Adrenal gland (tissue), 12 donors: Measurements from ENCODE around the gene KIF16B. TPM values are rescaled to one million over a fixed set of nuclear protein-coding genes. Genes with fewer than 3 reads are reported as not detected.

ENCODE experiments used
- DNase-seq, 7 donors: peaks; one replicate each; pipeline ENCODE4 v3.0.0-alpha.2; 2019 to 2020
- H3K27ac ChIP-seq, 5 donors: fragments of 200-600 bp; sonication (generic) in 4 of 5; 1 replicate in 3 of 5; 2 replicates in 2 of 5; pipeline versions ENCODE4 v1.5.1 to v1.8.0; 2016 to 2020; ENCODE audit warnings: mild to moderate bottlenecking in 1 of 5
- H3K27me3 ChIP-seq: fragments of 200-600 bp; 2 replicates; pipeline ENCODE4 v1.8.0; 2021
- H3K36me3 ChIP-seq, 2 donors: fragments of 200-600 bp; replicated peaks in 1 of 2; 1 replicate in 1 of 2; 2 replicates in 1 of 2; pipeline versions ENCODE4 v1.5.1 to v1.8.0; 2018 to 2022
- H3K4me1 ChIP-seq, 2 donors: fragments of 200-600 bp; replicated peaks in 1 of 2; 1 replicate in 1 of 2; 2 replicates in 1 of 2; pipeline versions ENCODE4 v1.5.1 to v1.8.0; 2018 to 2021
- H3K4me3 ChIP-seq, 4 donors: fragments of 200-600 bp; sonication (generic) in 3 of 4; one replicate each; pipeline ENCODE4 v1.5.1; 2016 to 2018
- H3K9me3 ChIP-seq, 3 donors: fragments of 200-600 bp; sonication (generic) in 1 of 3; replicated peaks in 1 of 3; 1 replicate in 2 of 3; 2 replicates in 1 of 3; pipeline versions ENCODE4 v1.5.1 to v1.8.0; 2016 to 2021
- POLR2A ChIP-seq, 2 donors: fragments of 450-650 bp; IDR thresholded peaks; one replicate each; pipeline ENCODE4 v1.6.1; 2017; ENCODE audit warnings: antibody characterized with exemption in 2 of 2, mild to moderate bottlenecking in 2 of 2, moderate library complexity in 1 of 2
- WGBS, 4 donors: extraction: QIAGEN DNeasy Blood & Tissue Kit in 2 of 4; methylation state at CpG; one replicate each; pipeline versions ENCODE4 v1.1.5 to v1.1.7; 2013 to 2017; 5-methylcytosine and 5-hydroxymethylcytosine counted together
- intact Hi-C, 2 donors: fragments of 100-400 bp; cut with DNase I; formaldehyde crosslinking; loops; one replicate each; pipeline versions ENCODE4 v1.14.1 to v1.15.0; 2022 to 2023
- polyA plus RNA-seq, 3 donors: library from polyadenylated mRNA; stranded (reverse); fragments of 200-250 nt in 2 of 3; fragments of 350-450 nt in 1 of 3; fragmentation: Illumina TruSeq in 1 of 3; extraction: RNeasy Lipid Tissue Mini Kit (QIAGEN cat#74804) in 1 of 3; gene quantifications; one replicate each; pipeline ENCODE4 v1.2.3, GENCODE V29; 2013 to 2014
- total RNA-seq, 9 donors: library from RNA; depleted of rRNA in 4 of 9; stranded (reverse); fragments of >200 nt in 4 of 9; fragments of 120-200 nt in 1 of 9; fragmentation: NEBNext Ultra II Directional in 1 of 9; extraction: Animal tissue kit (Norgen Biotek cat#: 25700) in 1 of 9; gene quantifications; one replicate each; pipeline versions ENCODE4 v1.1.0 to v1.2.4, GENCODE V29; 2013 to 2023
- TF ChIP-seq, protein P1 (sequence below), 6 experiments: fragments of 450-650 bp in 4 of 6; fragments of 200-600 bp in 2 of 6; sonication (generic) in 1 of 6; IDR thresholded peaks; 1 replicate in 5 of 6; 2 replicates in 1 of 6; pipeline versions ENCODE4 v1.5.1 to v1.8.0; 2016 to 2021; ENCODE audit warnings: antibody characterized with exemption in 6 of 6, mild to moderate bottlenecking in 2 of 6, moderate library complexity in 1 of 6
- donor health status: healthy with polysubstance abuse.
- donor health status: Bipolar disorder and iron deficiency.
- donor health status: DM: yes; HTN: yes; CAD: no.
- donor health status: DM: no; HTN: no; CAD: no.
- donor health status: DM: no; HTN: no; CAD: no.
- donor health status: DM: yes; HTN: yes; CAD: no.

The KIF16B gene
- total and polyA plus RNA-seq, 12 donors = 8.6 to 113 (median 36.1) TPM

- no peak overlapping the region for H3K4me3 ChIP-seq
- TF ChIP-seq POLR2A (IDR thresholded peaks at IDR 0.05) = no peak
- TF ChIP-seq, protein P1, sequence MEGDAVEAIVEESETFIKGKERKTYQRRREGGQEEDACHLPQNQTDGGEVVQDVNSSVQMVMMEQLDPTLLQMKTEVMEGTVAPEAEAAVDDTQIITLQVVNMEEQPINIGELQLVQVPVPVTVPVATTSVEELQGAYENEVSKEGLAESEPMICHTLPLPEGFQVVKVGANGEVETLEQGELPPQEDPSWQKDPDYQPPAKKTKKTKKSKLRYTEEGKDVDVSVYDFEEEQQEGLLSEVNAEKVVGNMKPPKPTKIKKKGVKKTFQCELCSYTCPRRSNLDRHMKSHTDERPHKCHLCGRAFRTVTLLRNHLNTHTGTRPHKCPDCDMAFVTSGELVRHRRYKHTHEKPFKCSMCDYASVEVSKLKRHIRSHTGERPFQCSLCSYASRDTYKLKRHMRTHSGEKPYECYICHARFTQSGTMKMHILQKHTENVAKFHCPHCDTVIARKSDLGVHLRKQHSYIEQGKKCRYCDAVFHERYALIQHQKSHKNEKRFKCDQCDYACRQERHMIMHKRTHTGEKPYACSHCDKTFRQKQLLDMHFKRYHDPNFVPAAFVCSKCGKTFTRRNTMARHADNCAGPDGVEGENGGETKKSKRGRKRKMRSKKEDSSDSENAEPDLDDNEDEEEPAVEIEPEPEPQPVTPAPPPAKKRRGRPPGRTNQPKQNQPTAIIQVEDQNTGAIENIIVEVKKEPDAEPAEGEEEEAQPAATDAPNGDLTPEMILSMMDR (IDR thresholded peaks at IDR 0.05) = no peak
- no peak overlapping the region for H3K27ac ChIP-seq
- H3K4me1 ChIP-seq = no peaks in the 10 kb centered on the region
- H3K36me3 ChIP-seq = no peaks in the 10 kb centered on the region
- no peaks in the 10 kb centered on the region for H3K9me3 ChIP-seq
- no peaks in the 10 kb centered on the region for H3K27me3 ChIP-seq
- intact Hi-C loops = no loop called here
- 89 to 96% (median 93%) methylated on average over 8 of the region's 8 CpGs for WGBS, 4 donors
- DNase-seq = no peak
Measured at GRCh38 chr20:16417001-16417400, 156.2 kb downstream of the KIF16B start.

DNA sequence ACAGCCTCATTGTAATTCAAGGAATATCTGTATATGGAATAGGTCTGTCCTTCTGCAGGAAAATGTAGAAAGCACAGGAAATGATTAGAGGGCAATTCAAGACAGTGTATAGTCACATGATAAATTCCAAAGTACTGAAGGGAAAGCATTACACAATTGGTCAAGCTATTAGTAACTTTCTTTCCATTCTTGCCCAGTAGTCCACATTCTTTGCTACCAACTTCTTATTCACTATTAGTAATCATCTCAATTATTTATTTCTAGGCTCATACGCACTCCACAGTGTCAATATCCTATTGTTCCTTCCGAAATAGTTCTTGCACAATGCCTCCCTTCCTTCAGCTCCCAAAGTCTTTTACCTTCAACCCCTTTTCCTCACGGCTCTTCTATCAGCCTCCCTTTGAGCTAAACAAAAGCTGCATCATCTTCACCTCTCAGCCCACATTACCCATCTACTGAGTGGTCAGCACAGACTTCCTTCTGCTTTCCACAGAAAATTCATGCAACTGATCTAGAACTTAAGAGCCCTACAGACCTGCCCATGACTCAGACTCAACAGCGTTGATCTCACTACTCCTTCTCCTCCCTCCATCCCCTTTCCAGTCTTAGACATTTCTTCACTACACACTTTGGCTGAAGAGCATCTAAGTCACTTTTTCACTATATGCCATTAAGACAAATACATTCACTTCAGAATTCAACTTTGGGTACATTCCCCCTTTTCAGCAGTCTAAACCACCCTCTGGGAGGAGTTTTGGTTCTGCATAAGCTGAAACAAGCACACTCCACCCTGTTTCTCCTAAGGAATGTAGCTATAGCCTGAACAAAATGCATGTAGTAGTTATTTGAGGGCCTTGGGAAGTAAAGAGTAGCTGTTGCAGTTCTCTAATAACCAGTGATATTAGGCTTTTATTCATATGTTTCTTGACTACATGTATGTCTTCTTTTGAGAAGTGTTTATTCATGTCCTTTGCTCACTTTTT lies 157.9 kb downstream of the KIF16B start:
- no peak for TF ChIP-seq POLR2A (IDR thresholded peaks at IDR 0.05)
- TF ChIP-seq, protein P1 (IDR thresholded peaks at IDR 0.05) = no peak
- Histone ChIP-seq H3K9me3 (peaks cover 0 to 9% (median 0%) of the 10 kb centered on the region in 3 donors), H3K36me3 (no peaks in the 10 kb centered on the region), H3K27ac (no peak overlapping the region), H3K27me3 (no peaks in the 10 kb centered on the region), H3K4me3 (no peak overlapping the region), H3K4me1 (no peaks in the 10 kb centered on the region)
- no peak for DNase-seq
- 90 to 95% (median 93%) methylated on average over 4 of the region's 4 CpGs for WGBS, 4 donors
- intact Hi-C loops = no loop called here

DNA sequence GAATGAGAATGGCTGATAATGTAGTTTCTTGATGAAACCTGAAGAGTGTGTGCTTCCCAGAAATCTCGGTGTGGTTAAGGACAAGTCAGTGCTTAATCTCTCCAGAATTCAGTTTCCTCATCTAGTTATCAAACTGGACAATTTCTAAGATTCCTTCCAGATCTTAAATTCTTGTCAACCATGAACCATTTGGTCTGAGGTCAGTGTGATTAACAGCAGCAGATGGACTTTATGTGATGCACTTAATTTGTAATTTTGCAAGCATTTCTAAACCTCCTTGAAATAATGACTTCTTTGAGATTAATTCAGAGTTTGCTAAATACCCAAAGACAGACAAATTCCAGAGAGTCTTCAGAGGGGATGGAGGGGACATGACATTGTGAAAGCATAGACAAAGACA lies 160.3 kb downstream of the KIF16B start:
- intact Hi-C loops = no loop called here
- TF ChIP-seq POLR2A (IDR thresholded peaks at IDR 0.05) = no peak
- TF ChIP-seq, protein P1 (IDR thresholded peaks at IDR 0.05) = no peak
- 82 to 94% (median 85%) methylated on average over 1 of the region's 1 CpG for WGBS, 4 donors
- H3K27me3 ChIP-seq = no peaks in the 10 kb centered on the region
- H3K27ac ChIP-seq = no peak overlapping the region
- H3K4me1 ChIP-seq = no peaks in the 10 kb centered on the region
- DNase-seq = no peak
- no peak overlapping the region for H3K4me3 ChIP-seq
- no peaks in the 10 kb centered on the region for H3K36me3 ChIP-seq
- peaks cover 0 to 9% (median 0%) of the 10 kb centered on the region in 3 donors for H3K9me3 ChIP-seq

GRCh38 chr20:16411361-16411760 lies 161.9 kb downstream of the KIF16B start:
- Histone ChIP-seq H3K27ac (no peak overlapping the region), H3K4me1 (no peaks in the 10 kb centered on the region), H3K9me3 (peaks cover 0 to 9% (median 0%) of the 10 kb centered on the region in 3 donors), H3K27me3 (no peaks in the 10 kb centered on the region), H3K4me3 (no peak overlapping the region), H3K36me3 (no peaks in the 10 kb centered on the region)
- intact Hi-C loops = no loop called here
- TF ChIP-seq, protein P1 (IDR thresholded peaks at IDR 0.05) = no peak
- no peak for TF ChIP-seq POLR2A (IDR thresholded peaks at IDR 0.05)
- DNase-seq = no peak
- WGBS, 4 donors = 96 to 98% (median 98%) methylated on average over 3 of the region's 3 CpGs
